Neural cell (in vitro differentiated cells): ENCODE measurements around the gene PRDX5.

Source experiments
- CTCF ChIP-seq: fragments of 450-650 bp; IDR thresholded peaks from 2 replicates; pipeline ENCODE4 v1.5.1; 2014; ENCODE audit warnings: antibody characterized with exemption, mild to moderate bottlenecking, moderate library complexity; ENCODE audit not compliant: poor library complexity, severe bottlenecking
- EP300 ChIP-seq: fragments of 450-650 bp; conservative IDR thresholded peaks from 2 replicates; pipeline ENCODE4 v1.6.1; 2014; ENCODE audit warnings: antibody characterized with exemption, mild to moderate bottlenecking, moderate library complexity; ENCODE audit not compliant: poor library complexity, severe bottlenecking
- EZH2 ChIP-seq: fragments of 200-600, 300-800 bp; shearing (Covaris generic), sonication (generic); IDR thresholded peaks from 2 replicates; pipeline ENCODE4 v1.6.1; 2014; ENCODE audit warnings: antibody characterized with exemption, low read length, borderline replicate concordance, mild to moderate bottlenecking; ENCODE audit not compliant: insufficient read depth, poor library complexity, severe bottlenecking
- MXI1 ChIP-seq: fragments of 450-650 bp; conservative IDR thresholded peaks from 2 replicates; pipeline ENCODE4 v1.6.1; 2014; ENCODE audit warnings: antibody characterized with exemption, mild to moderate bottlenecking; ENCODE audit not compliant: poor library complexity, severe bottlenecking
- POLR2AphosphoS5 ChIP-seq: IDR thresholded peaks from 2 replicates; pipeline ENCODE4 v1.6.1; 2012
- RAD21 ChIP-seq: fragments of 450-650 bp; conservative IDR thresholded peaks from 2 replicates; pipeline ENCODE4 v1.6.1; 2014; ENCODE audit warnings: antibody characterized with exemption, mild to moderate bottlenecking, moderate library complexity
- REST ChIP-seq: IDR thresholded peaks from 2 replicates; pipeline ENCODE4 v1.6.1; 2012; ENCODE audit warnings: borderline replicate concordance
- TAF1 ChIP-seq: IDR thresholded peaks from 2 replicates; pipeline ENCODE4 v1.6.1; 2012; ENCODE audit warnings: low read depth

- TF ChIP-seq CTCF, result no peak
- no peak for TF ChIP-seq POLR2AphosphoS5
- TF ChIP-seq EZH2, result no peak
- no peak for TF ChIP-seq EP300
- no peak for TF ChIP-seq REST
- no peak for TF ChIP-seq RAD21
- TF ChIP-seq TAF1, result no peak
- no peak for TF ChIP-seq MXI1
These were observed 42.7 kb upstream of the PRDX5 start for GRCh38 chr11:64275031-64275800.
